K562 (cell line): ENCODE measurements around the gene SELPLG. TPM values are rescaled to one million over a fixed set of nuclear protein-coding genes. Genes with fewer than 3 reads are reported as not detected.

Experiments
- ATF7 ChIP-seq: fragments of 450-650 bp; IDR thresholded peaks from 2 replicates; pipeline ENCODE4 v1.7.1; 2014; ENCODE audit warnings: mild to moderate bottlenecking, moderate library complexity
- BMI1 ChIP-seq: fragments of 150-350 bp; IDR thresholded peaks from 2 replicates; pipeline ENCODE4 v1.6.1; 2014; ENCODE audit warnings: low read length
- ELF1 ChIP-seq: fragments of 200-800 bp; sonication (Bioruptor generic); IDR thresholded peaks from 2 replicates; pipeline ENCODE4 v1.6.1; 2016; ENCODE audit warnings: missing genetic modification characterization, missing compliant biosample characterization
- GTF2F1 ChIP-seq: IDR thresholded peaks from 2 replicates; pipeline ENCODE4 v1.6.1; 2011; ENCODE audit warnings: low read depth, low read length, improper control_type of control experiment
- KAT7 ChIP-seq: sonication (generic); formaldehyde crosslinking; IDR thresholded peaks from 2 replicates; pipeline ENCODE4 v1.8.0; 2022; ENCODE audit warnings: missing genetic modification reagents, mild to moderate bottlenecking, borderline replicate concordance
- MECOM ChIP-seq: fragments of 250-450 bp; sonication (Bioruptor Pico); IDR thresholded peaks from 2 replicates; pipeline ENCODE4 v1.8.0; 2022; ENCODE audit warnings: inconsistent platforms
- NEUROD1 ChIP-seq: fragments of 150-350 bp; IDR thresholded peaks from 2 replicates; pipeline ENCODE4 v1.6.1; 2014; ENCODE audit warnings: borderline replicate concordance, low read length, low read depth; ENCODE audit not compliant: partially characterized antibody
- RBM25 ChIP-seq: fragments of 200-400 bp; formaldehyde crosslinking; IDR thresholded peaks from 2 replicates; pipeline ENCODE4 v1.6.1; 2018; ENCODE audit warnings: low read length, low read depth, moderate library complexity; ENCODE audit not compliant: severe bottlenecking
- SMARCA4 ChIP-seq: fragments of 450-650 bp; IDR thresholded peaks from 2 replicates; pipeline ENCODE4 v1.6.1; 2016
- STAT5A ChIP-seq: IDR thresholded peaks from 2 replicates; pipeline ENCODE4 v1.6.1; 2012; ENCODE audit warnings: low read length, inconsistent platforms, borderline replicate concordance
- STAT5B ChIP-seq: fragments of 250-450 bp; sonication (Bioruptor Pico); IDR thresholded peaks from 2 replicates; pipeline ENCODE4 v1.8.0; 2021; ENCODE audit warnings: mild to moderate bottlenecking, inconsistent platforms
- TFAM ChIP-seq: fragments of 250-450 bp; sonication (Bioruptor Pico); conservative IDR thresholded peaks from 2 replicates; pipeline ENCODE4 v1.5.0; 2021; ENCODE audit warnings: mild to moderate bottlenecking, moderate library complexity
- ZNF12 ChIP-seq: sonication (generic); formaldehyde crosslinking; IDR thresholded peaks from 2 replicates; pipeline ENCODE4 v1.4.0; 2020; ENCODE audit warnings: mild to moderate bottlenecking, missing genetic modification reagents
- ZNF354B ChIP-seq: fragments of 250-450 bp; sonication (Bioruptor Pico); IDR thresholded peaks from 2 replicates; pipeline ENCODE4 v1.4.0; 2020
- ZNF76 ChIP-seq: fragments of 250-450 bp; sonication (Bioruptor Pico); IDR thresholded peaks from 2 replicates; pipeline ENCODE4 v1.4.0; 2020; ENCODE audit warnings: mild to moderate bottlenecking, moderate library complexity, borderline replicate concordance
- polyA plus RNA-seq, 8 experiments: library from polyadenylated mRNA; depleted of rRNA in 4 of 8; stranded (reverse) in 5 of 8; unstranded in 3 of 8; fragments of >200 nt; fragmentation: Nextera tagmentation in 2 of 8; fragmentation: Illumina TruSeq in 1 of 8; extraction: Ambion mirVana in 2 of 8; extraction: Trizol in 1 of 8; gene quantifications; 2 replicates each; pipeline versions ENCODE4 v1.2.1 to v1.2.3, GENCODE V29; 2011 to 2014; ENCODE audit warnings: inconsistent platforms in 1 of 8, missing spikeins in 1 of 8
- total RNA-seq, 7 experiments: library from RNA; depleted of rRNA in 6 of 7; stranded (reverse); fragments of >200 nt in 6 of 7; fragmentation: Illumina TruSeq in 2 of 7; extraction: Trizol in 2 of 7; gene quantifications; 2 replicates each; pipeline versions ENCODE4 v1.2.1 to v1.2.3, GENCODE V29; 2011 to 2021; ENCODE audit warnings: low replicate concordance in 1 of 7
- TF ChIP-seq, protein P1 (sequence below): fragments of 450-650 bp; formaldehyde crosslinking; IDR thresholded peaks from 2 replicates; pipeline ENCODE4 v1.4.0; 2022; ENCODE audit warnings: missing genetic modification characterization
- TF ChIP-seq, protein P2 (sequence below): fragments of 450-650 bp; formaldehyde crosslinking; conservative IDR thresholded peaks from 2 replicates; pipeline ENCODE4 v1.4.0; 2022; ENCODE audit warnings: mild to moderate bottlenecking, missing genetic modification characterization
- TF ChIP-seq, protein P3 (sequence below), 3 experiments: fragments of 200-800 bp in 1 of 3; sonication (Bioruptor generic) in 1 of 3; sonication (generic) in 1 of 3; formaldehyde crosslinking in 1 of 3; IDR thresholded peaks; 2 replicates each; pipeline versions ENCODE4 v1.6.1 to v1.8.0; 2016 to 2022; ENCODE audit warnings: mild to moderate bottlenecking in 2 of 3, missing compliant biosample characterization in 2 of 3, missing genetic modification characterization in 2 of 3, missing genetic modification reagents in 1 of 3
- TF ChIP-seq, protein P4 (sequence below): fragments of 450-650 bp; IDR thresholded peaks from 2 replicates; pipeline ENCODE4 v1.6.1; 2018; ENCODE audit not compliant: partially characterized antibody
- TF ChIP-seq, protein P5 (sequence below): sonication (generic); formaldehyde crosslinking; IDR thresholded peaks from 2 replicates; pipeline ENCODE4 v1.8.1; 2023; ENCODE audit warnings: mild to moderate bottlenecking, missing genetic modification reagents

Gene SELPLG
- total and polyA plus RNA-seq, 9 of the 15 experiments (the other 6 are each of a cell fraction or from before 2014, with no cell fraction given), result 0.22 to 10.2 (median 1.7) TPM

DNA sequence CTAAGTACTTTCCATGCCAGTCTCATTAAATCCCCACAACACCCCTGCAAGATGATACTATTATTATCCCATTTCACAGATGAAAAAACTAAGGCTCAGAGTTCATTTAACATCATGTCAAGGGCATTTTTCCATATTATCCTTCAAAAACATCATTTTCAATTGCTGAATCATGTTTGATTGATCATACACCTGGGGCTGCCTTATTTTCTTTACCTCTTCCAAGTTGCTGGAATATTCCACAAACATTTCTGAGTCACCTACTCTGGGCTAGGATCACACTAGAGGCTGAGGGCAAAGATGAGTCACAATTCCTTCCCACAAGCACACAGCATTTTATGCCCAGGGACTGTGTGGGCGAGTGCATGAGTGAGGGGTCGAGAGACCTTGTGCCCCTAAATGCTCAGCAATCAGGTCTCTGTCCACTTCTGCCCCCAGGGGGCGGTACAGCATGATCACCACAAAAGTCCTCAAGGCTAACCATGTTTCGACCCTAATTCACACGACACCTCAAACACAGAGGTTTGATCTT, 21.7 kb downstream of the SELPLG start (continued):
- TF ChIP-seq, protein P1, sequence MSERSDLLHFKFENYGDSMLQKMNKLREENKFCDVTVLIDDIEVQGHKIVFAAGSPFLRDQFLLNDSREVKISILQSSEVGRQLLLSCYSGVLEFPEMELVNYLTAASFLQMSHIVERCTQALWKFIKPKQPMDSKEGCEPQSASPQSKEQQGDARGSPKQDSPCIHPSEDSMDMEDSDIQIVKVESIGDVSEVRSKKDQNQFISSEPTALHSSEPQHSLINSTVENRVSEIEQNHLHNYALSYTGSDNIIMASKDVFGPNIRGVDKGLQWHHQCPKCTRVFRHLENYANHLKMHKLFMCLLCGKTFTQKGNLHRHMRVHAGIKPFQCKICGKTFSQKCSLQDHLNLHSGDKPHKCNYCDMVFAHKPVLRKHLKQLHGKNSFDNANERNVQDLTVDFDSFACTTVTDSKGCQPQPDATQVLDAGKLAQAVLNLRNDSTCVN (CRISPR knock-in tag), result no peak
- TF ChIP-seq KAT7 (CRISPR knock-in tag) (no peak), TFAM (no peak), RBM25 (peak; percentile 78), GTF2F1 (no peak), ZNF12 (CRISPR knock-in tag) (no peak), ZNF354B (CRISPR knock-in tag) (no peak), STAT5A (no peak), NEUROD1 (no peak), STAT5B (CRISPR knock-in tag) (no peak), ZNF76 (CRISPR knock-in tag) (no peak), ELF1 (tag) (no peak), MECOM (CRISPR knock-in tag) (no peak), SMARCA4 (no peak), ATF7 (no peak), BMI1 (no peak)
- TF ChIP-seq, protein P2, sequence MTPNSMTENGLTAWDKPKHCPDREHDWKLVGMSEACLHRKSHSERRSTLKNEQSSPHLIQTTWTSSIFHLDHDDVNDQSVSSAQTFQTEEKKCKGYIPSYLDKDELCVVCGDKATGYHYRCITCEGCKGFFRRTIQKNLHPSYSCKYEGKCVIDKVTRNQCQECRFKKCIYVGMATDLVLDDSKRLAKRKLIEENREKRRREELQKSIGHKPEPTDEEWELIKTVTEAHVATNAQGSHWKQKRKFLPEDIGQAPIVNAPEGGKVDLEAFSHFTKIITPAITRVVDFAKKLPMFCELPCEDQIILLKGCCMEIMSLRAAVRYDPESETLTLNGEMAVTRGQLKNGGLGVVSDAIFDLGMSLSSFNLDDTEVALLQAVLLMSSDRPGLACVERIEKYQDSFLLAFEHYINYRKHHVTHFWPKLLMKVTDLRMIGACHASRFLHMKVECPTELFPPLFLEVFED (CRISPR knock-in tag), result no peak
- TF ChIP-seq, protein P3, sequence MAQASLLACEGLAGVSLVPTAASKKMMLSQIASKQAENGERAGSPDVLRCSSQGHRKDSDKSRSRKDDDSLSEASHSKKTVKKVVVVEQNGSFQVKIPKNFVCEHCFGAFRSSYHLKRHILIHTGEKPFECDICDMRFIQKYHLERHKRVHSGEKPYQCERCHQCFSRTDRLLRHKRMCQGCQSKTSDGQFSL (CRISPR knock-in tag; IDR thresholded peaks at IDR 0.05), result no peak
- TF ChIP-seq, protein P3 (tag; IDR thresholded peaks at IDR 0.05), result no peak
- TF ChIP-seq, protein P4, sequence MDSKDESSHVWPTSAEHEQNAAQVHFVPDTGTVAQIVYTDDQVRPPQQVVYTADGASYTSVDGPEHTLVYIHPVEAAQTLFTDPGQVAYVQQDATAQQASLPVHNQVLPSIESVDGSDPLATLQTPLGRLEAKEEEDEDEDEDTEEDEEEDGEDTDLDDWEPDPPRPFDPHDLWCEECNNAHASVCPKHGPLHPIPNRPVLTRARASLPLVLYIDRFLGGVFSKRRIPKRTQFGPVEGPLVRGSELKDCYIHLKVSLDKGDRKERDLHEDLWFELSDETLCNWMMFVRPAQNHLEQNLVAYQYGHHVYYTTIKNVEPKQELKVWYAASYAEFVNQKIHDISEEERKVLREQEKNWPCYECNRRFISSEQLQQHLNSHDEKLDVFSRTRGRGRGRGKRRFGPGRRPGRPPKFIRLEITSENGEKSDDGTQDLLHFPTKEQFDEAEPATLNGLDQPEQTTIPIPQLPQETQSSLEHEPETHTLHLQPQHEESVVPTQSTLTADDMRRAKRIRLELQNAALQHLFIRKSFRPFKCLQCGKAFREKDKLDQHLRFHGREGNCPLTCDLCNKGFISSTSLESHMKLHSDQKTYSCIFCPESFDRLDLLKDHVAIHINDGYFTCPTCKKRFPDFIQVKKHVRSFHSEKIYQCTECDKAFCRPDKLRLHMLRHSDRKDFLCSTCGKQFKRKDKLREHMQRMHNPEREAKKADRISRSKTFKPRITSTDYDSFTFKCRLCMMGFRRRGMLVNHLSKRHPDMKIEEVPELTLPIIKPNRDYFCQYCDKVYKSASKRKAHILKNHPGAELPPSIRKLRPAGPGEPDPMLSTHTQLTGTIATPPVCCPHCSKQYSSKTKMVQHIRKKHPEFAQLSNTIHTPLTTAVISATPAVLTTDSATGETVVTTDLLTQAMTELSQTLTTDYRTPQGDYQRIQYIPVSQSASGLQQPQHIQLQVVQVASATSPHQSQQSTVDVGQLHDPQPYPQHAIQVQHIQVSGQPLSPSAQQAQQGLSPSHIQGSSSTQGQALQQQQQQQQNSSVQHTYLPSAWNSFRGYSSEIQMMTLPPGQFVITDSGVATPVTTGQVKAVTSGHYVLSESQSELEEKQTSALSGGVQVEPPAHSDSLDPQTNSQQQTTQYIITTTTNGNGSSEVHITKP, result no peak
- TF ChIP-seq, protein P5, sequence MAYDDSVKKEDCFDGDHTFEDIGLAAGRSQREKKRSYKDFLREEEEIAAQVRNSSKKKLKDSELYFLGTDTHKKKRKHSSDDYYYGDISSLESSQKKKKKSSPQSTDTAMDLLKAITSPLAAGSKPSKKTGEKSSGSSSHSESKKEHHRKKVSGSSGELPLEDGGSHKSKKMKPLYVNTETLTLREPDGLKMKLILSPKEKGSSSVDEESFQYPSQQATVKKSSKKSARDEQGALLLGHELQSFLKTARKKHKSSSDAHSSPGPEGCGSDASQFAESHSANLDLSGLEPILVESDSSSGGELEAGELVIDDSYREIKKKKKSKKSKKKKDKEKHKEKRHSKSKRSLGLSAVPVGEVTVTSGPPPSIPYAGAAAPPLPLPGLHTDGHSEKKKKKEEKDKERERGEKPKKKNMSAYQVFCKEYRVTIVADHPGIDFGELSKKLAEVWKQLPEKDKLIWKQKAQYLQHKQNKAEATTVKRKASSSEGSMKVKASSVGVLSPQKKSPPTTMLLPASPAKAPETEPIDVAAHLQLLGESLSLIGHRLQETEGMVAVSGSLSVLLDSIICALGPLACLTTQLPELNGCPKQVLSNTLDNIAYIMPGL (CRISPR knock-in tag), result no peak
